SHP77 treated with DMSO at 0.1 percent for 48 hours (cell line): ENCODE data around the gene NPM3.

ENCODE experiments used
- DNase-seq: peaks from one replicate; lab custom pipeline; 2025; lab: John Stamatoyannopoulos, UW

Gene NPM3

GRCh38 chr10:101782811-101783735 is at the start of gene NPM3:
Gene NPM3 (minus strand): TSS chr10:101783446. CDS start chr10:101783390, 56 bp downstream.
- DNase-seq, result peak; percentile 49

- no peak for DNase-seq
Observed at GRCh38 chr10:101832325-101832771, 49.1 kb upstream of the NPM3 start.

GRCh38 chr10:101831169-101831811 is 48.0 kb upstream of the NPM3 start:
- DNase-seq, result no peak

GRCh38 chr10:101830322-101831168 is 47.3 kb upstream of the NPM3 start:
- peak; percentile 47 for DNase-seq

GRCh38 chr10:101829561-101830315 is 46.5 kb upstream of the NPM3 start:
- DNase-seq, result no peak

- no peak for DNase-seq
Observed at GRCh38 chr10:101828766-101829551, 45.7 kb upstream of the NPM3 start.

GRCh38 chr10:101827919-101828600 is 44.8 kb upstream of the NPM3 start:
- DNase-seq, result no peak

GRCh38 chr10:101826852-101827434 is 43.7 kb upstream of the NPM3 start:
- DNase-seq, result no peak

GRCh38 chr10:101824736-101825135 is 41.5 kb upstream of the NPM3 start:
- no peak for DNase-seq

GRCh38 chr10:101818872-101819633 is 35.8 kb upstream of the NPM3 start:
- DNase-seq, result peak; percentile 92

GRCh38 chr10:101818119-101818871 is 35.0 kb upstream of the NPM3 start, which contains the start of gene OGA:
Gene OGA (minus strand): TSS chr10:101818444. CDS start chr10:101818022, 422 bp downstream.
- peak; percentile 98 for DNase-seq

- no peak for DNase-seq
Observed at GRCh38 chr10:101817337-101818118, 34.3 kb upstream of the NPM3 start.

GRCh38 chr10:101816913-101817336 is 33.7 kb upstream of the NPM3 start:
- no peak for DNase-seq

GRCh38 chr10:101816376-101816775 is 33.1 kb upstream of the NPM3 start:
- no peak for DNase-seq

- DNase-seq, result no peak
Observed at GRCh38 chr10:101814466-101815071, 31.3 kb upstream of the NPM3 start.

- DNase-seq, result no peak
Observed at GRCh38 chr10:101812606-101813005, 29.4 kb upstream of the NPM3 start.

- no peak for DNase-seq
Observed at GRCh38 chr10:101807158-101807557, 23.9 kb upstream of the NPM3 start.
